ENCODE results near the gene TMEM18.

Gene TMEM18

DNA sequence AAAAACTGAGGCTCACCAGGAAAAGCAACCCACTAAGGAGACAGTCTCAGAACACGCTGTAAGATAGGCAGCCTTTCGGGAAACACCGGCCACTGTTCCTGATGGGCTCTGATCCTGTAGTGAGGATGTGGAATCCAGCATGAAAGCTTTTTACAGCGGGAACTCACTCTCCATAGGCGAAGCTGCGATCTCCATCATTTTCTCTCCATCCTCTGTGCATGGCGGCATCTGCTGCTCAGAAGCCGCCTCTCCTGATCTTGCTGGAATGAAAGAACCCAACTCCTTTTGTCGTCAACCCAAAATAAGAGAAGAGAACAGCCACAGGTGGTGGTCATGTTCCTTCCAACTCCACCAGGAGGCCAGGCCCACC, 49.9 kb downstream of the TMEM18 start:
- no peak for TF ChIP-seq TCF12 (IDR thresholded peaks at IDR 0.05; ENCODE audit: low read depth)
- TF ChIP-seq RAD21 (IDR thresholded peaks at IDR 0.05; ENCODE audit: low read depth) = no peak
- TF ChIP-seq CEBPB (IDR thresholded peaks at IDR 0.05) = no peak

DNA sequence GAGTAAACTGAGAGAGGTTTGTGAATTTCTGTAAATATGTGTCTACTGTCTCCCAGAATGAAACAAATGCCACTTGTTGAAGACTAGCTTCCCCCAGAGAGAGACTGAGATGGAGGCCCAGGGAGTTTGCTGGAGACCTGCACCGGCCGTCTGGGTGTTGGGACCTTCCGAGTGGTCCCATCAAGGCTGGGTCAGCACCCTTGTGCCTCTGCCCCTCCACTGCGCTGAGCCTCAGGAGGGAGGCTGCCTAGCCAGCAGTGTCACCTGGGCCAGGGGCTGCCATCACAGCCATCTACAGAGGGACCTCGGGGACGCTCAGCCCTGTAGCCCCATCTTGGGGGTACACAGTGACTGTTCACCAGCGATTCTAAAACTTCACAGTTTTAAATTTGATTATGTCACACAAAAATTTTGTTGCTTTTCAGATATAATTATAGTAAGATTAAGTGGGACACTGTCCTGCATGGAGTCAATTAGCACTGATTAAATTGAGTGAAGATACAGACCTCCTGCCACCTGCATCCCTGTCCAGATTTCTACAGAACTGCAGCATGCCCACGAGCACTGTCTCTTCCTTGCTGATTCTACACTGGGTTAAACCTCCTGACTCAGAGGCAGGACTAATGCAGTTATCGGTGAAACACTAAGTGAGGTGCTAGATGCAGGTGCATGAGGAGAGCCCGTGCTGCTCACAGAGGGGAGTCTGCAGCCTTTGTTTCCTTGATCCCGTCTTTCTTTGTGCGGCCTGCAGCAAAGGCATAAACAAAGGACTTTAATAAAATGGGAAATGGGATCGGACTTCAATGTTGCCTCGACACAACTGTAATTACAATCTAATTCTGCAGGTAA, 50.5 kb downstream of the TMEM18 start:
- TF ChIP-seq YY1 (IDR thresholded peaks at IDR 0.05; ENCODE audit: low read depth) = no peak
- TF ChIP-seq, protein P1, sequence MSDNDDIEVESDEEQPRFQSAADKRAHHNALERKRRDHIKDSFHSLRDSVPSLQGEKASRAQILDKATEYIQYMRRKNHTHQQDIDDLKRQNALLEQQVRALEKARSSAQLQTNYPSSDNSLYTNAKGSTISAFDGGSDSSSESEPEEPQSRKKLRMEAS (IDR thresholded peaks at IDR 0.05) = no peak
- TF ChIP-seq, protein P2, sequence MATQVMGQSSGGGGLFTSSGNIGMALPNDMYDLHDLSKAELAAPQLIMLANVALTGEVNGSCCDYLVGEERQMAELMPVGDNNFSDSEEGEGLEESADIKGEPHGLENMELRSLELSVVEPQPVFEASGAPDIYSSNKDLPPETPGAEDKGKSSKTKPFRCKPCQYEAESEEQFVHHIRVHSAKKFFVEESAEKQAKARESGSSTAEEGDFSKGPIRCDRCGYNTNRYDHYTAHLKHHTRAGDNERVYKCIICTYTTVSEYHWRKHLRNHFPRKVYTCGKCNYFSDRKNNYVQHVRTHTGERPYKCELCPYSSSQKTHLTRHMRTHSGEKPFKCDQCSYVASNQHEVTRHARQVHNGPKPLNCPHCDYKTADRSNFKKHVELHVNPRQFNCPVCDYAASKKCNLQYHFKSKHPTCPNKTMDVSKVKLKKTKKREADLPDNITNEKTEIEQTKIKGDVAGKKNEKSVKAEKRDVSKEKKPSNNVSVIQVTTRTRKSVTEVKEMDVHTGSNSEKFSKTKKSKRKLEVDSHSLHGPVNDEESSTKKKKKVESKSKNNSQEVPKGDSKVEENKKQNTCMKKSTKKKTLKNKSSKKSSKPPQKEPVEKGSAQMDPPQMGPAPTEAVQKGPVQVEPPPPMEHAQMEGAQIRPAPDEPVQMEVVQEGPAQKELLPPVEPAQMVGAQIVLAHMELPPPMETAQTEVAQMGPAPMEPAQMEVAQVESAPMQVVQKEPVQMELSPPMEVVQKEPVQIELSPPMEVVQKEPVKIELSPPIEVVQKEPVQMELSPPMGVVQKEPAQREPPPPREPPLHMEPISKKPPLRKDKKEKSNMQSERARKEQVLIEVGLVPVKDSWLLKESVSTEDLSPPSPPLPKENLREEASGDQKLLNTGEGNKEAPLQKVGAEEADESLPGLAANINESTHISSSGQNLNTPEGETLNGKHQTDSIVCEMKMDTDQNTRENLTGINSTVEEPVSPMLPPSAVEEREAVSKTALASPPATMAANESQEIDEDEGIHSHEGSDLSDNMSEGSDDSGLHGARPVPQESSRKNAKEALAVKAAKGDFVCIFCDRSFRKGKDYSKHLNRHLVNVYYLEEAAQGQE (IDR thresholded peaks at IDR 0.05; ENCODE audit: low read depth) = no peak
- TF ChIP-seq TAF1 (IDR thresholded peaks at IDR 0.05; ENCODE audit: low read depth) = no peak
- no peak for TF ChIP-seq ZBTB7A (IDR thresholded peaks at IDR 0.05; ENCODE audit: low read depth)
- no peak for TF ChIP-seq NFIC (IDR thresholded peaks at IDR 0.05)
- TF ChIP-seq RAD21 (IDR thresholded peaks at IDR 0.05; ENCODE audit: low read depth) = no peak
- TF ChIP-seq CREB1 (IDR thresholded peaks at IDR 0.05; ENCODE audit: low read depth) = no peak
- no peak for TF ChIP-seq CEBPB (IDR thresholded peaks at IDR 0.05)
- TF ChIP-seq, protein P3, sequence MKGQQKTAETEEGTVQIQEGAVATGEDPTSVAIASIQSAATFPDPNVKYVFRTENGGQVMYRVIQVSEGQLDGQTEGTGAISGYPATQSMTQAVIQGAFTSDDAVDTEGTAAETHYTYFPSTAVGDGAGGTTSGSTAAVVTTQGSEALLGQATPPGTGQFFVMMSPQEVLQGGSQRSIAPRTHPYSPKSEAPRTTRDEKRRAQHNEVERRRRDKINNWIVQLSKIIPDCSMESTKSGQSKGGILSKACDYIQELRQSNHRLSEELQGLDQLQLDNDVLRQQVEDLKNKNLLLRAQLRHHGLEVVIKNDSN (IDR thresholded peaks at IDR 0.05) = no peak

DNA sequence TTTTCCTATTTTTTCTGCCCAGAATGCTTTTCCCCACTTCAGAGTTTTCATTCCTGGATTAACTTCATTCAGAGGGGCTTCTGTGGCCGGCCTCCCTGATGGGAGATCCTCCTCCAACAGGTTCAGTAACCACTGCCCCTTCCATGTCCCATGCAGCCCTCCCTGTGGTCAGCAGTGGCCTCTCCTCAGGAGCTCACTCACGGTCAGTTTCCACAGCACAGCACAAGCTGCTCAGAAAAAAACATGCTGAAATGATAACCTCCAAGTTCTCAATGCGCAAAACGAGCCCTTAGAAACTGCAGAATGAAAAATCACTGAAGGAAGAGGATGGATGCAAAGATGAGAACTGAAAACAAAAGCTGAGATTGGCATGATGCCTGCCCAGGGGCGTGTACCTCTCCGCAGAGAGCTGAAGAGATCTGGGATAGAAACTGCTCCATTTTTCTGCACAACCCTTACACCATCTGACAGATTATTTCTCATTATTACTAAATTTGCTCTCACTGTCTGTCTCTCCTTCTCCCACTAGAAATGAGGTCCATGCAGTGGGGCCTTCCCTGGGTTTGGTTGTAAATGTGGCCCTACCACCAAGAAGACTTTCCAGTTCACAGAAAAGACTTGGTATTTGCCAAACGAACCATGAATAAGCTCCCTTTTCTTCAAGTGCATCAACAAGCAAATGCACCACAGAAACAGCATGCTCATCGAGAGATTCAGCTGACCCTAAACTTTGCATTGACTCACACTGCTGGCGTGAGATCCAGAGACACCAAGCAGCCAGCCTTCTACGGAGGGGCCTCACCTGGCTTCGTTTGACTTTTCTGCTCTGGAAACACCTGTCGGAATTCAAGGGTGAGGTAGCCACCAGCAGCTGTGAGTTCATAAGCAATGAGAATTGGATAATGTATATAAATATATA, 51.5 kb downstream of the TMEM18 start:
- no peak for TF ChIP-seq YY1 (IDR thresholded peaks at IDR 0.05; ENCODE audit: low read depth)
- no peak for TF ChIP-seq ZBTB7A (IDR thresholded peaks at IDR 0.05; ENCODE audit: low read depth)
- TF ChIP-seq TCF12 (IDR thresholded peaks at IDR 0.05; ENCODE audit: low read depth) = no peak
- TF ChIP-seq FOXM1 (IDR thresholded peaks at IDR 0.05; ENCODE audit: borderline replicate concordance, low read depth) = no peak
- TF ChIP-seq, protein P3 (IDR thresholded peaks at IDR 0.05) = no peak

DNA sequence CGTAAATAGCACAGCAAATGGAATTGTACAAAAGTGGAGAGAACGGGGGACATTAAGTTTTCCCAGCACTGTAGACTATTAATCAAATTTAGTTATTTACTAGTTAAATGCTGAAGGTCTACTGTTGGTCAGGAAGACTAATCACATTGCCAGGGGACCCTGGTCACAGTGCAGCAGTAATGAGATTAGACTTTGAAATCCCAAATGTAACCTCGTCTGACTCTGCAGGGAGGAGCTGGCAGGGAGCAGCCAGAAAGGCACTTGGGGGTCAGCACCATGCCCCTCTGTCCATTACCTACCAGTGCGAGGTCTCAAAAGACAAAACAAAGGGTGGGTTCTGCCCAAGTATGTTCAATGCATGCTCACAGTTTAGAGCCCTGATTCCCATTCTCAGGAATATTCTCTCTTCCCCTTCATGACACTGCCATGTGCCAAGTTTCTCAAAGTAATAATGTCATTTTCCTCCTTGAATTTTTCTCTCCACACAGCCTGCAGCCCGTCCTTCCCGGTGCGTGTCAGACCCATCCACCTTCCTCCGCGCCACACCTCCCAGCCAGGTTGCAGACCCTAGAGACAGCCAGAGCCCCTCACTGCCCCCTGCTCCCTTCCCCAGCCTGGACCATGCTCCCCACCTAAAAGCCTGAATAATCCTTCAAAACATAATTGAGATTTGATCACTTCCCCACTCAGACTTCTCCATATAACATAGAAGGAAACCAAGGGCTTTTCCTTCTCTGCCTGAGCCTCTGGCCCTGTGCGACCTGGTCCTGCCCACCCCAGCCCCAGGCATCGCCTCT, 52.5 kb downstream of the TMEM18 start:
- TF ChIP-seq, protein P1 (IDR thresholded peaks at IDR 0.05) = no peak
- TF ChIP-seq, protein P2 (IDR thresholded peaks at IDR 0.05; ENCODE audit: low read depth) = no peak
- no peak for TF ChIP-seq YY1 (IDR thresholded peaks at IDR 0.05; ENCODE audit: low read depth)
- no peak for TF ChIP-seq EGR1 (IDR thresholded peaks at IDR 0.05)
- no peak for TF ChIP-seq NFIC (IDR thresholded peaks at IDR 0.05)
- no peak for TF ChIP-seq FOXM1 (IDR thresholded peaks at IDR 0.05; ENCODE audit: borderline replicate concordance, low read depth)
- no peak for TF ChIP-seq RAD21 (IDR thresholded peaks at IDR 0.05; ENCODE audit: low read depth)
- TF ChIP-seq ZBTB7A (IDR thresholded peaks at IDR 0.05; ENCODE audit: low read depth) = no peak
- no peak for TF ChIP-seq EP300 (IDR thresholded peaks at IDR 0.05; ENCODE audit: borderline replicate concordance)
- no peak for TF ChIP-seq TEAD4 (IDR thresholded peaks at IDR 0.05)
- no peak for TF ChIP-seq TCF12 (IDR thresholded peaks at IDR 0.05; ENCODE audit: low read depth)
- TF ChIP-seq TAF1 (IDR thresholded peaks at IDR 0.05; ENCODE audit: low read depth) = no peak
- TF ChIP-seq, protein P3 (IDR thresholded peaks at IDR 0.05) = no peak
- TF ChIP-seq CEBPB (IDR thresholded peaks at IDR 0.05) = no peak

Measured in Ishikawa (cell line).